CD4-positive, alpha-beta T cell treated with Interleukin-1 beta for 1 hour (primary cell): ENCODE measurements around the gene ITPR3.
A peak's percentile ranks its signal among the peaks of the same experiment; 100 is the strongest.

Experiments
- DNase-seq, 2 donors: peaks; one replicate each; pipeline ENCODE4 v3.0.0-alpha.2; 2020 to 2022

ITPR3 gene

GRCh38 chr6:33640361-33640760, 19.2 kb downstream of the ITPR3 start:
- DNase-seq, result no peak

- no peak for DNase-seq
These were observed 20.0 kb downstream of the ITPR3 start for GRCh38 chr6:33641144-33641543.

GRCh38 chr6:33641602-33642001, 20.5 kb downstream of the ITPR3 start:
- DNase-seq, result no peak

DNA sequence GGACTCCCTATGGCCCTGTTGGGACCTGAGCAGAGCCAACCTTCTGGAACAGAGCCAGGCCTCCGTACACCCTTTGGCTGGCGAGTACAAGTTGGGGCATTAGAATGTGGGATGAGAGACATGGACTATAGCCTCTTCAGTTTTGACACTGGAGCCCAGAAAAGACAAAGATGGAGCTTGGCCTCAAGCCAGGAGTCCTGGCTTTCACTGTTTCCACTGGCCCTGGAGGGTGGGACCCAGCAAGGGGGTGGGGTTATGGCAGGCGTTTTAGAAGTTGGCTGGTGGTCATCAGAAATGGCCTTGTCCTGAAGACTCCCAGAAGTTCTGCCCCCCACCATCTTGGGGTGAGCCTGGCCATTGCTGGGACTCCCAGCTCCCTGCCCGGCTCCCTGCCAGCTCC, 21.8 kb downstream of the ITPR3 start:
- no peak for DNase-seq

GRCh38 chr6:33651403-33651802, 30.3 kb downstream of the ITPR3 start:
- DNase-seq, result no peak

- DNase-seq, result no peak
These were observed 30.9 kb downstream of the ITPR3 start for GRCh38 chr6:33652002-33652401.

- DNase-seq, result no peak
These were observed 33.9 kb downstream of the ITPR3 start for GRCh38 chr6:33654831-33655554.

GRCh38 chr6:33656844-33657243, 35.7 kb downstream of the ITPR3 start:
- DNase-seq, result no peak

GRCh38 chr6:33658982-33659689, 38.0 kb downstream of the ITPR3 start:
- DNase-seq, result no peak

GRCh38 chr6:33659986-33660385, 38.9 kb downstream of the ITPR3 start:
- DNase-seq, result no peak

DNA sequence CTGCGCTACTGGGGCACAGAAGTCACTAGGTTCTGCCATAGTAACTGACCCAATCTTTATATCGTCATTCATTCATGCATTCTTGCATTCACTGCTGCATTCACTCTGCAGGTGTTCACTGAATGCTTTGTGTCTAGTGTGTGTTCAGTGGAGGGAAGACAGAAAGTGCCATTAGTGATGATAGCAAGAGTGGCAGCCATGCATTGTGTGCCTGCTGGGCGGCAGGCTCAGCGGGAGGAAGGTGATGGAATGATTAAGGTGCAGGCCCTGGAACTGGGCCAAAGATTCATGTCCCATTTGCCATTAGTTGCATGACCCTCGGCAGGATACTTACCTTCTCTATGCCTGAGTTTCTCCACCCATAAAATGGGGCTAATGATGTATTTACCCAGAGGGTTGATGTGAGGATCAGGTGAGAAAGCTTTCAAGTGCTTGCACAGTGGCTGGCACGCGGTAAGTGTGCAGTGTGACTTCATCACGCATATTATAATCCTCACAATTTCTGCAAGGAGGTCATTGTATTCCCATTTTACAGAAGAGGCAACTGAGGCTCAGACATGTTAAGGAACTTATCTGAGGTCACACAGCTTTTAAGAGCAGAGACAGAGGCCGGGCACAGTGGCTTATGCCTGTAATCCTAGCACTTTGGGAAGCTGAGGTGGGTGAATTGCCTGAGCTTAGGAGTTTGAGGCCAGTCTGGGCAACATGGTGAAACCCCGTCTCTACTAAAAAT, 40.1 kb downstream of the ITPR3 start:
- no peak for DNase-seq

GRCh38 chr6:33662318-33662717, 41.2 kb downstream of the ITPR3 start:
- no peak for DNase-seq

DNA sequence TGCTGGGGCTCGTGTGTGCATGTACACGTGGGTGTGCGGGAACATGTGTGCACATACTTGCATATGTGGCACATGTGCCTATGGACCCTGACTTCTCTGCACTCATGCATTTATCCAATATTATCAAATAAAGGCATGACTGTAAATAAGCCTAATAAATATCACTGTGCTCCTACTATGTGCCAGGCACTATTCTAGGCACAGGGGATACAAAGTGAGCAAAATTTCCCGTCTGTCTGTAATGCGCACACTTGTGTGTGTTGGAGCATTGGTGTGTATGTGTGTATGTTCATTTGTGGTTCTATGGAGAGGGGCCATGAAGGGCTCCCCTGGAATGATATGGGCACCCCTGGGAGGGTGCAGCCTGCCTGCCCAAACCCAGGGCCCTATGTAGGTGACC, 41.9 kb downstream of the ITPR3 start:
- no peak for DNase-seq

DNA sequence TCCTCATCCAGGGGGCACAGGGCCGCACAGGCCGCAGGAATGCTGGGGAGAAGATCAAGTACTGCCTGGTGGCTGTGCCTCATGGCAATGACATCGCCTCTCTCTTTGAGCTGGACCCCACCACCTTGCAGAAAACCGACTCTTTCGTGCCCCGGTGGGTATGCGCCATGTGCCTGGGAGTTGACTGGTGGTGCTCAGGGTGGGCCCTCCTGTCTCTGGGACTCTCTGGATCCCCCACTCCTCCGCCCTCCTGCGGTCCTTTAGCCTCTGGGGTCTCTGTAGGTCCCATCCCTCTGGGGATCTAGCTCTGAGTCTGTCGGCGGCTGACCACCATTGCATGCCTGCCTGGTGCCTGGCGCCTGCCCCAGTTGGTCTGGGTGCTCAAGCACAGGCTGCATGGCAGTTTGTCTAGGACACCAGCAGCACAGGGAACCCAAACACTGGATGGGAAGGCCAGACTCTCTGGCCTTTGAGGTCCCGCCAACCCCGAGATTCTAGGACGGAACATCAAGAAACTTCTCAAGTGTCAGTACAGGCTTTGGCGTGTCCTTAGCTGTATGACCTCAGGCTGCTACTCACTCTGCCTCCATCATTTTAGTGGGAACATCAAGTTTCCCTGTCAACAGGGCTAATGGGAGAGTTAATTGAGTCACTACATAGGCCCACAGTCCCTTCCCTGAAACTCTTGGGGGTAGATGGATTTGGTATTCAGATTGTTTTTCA, 42.8 kb downstream of the ITPR3 start:
- DNase-seq, result no peak

DNA sequence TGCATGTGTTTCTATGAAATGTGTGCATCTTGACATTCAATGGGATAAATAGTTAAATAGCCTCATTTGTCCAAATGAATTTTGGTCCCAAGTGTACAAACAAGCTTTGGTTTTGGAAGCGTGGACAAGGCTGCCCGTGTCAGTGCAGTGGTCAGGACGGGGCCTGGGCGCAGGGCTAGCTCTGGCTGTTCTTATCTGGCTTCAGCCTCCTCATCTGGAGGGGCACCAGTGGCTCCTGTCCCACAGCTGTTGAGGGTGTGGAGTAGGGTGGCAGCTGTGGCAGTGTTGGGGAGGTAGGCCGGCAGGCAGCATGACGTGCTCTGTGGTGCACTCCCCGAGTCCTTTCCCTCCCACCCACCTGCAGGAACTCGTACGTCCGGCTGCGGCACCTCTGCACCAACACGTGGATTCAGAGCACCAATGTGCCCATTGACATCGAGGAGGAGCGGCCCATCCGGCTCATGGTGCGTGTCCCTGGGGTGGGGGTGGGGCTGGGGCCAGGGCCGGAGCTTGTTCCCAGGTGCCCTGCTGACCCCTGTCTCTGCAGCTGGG, 43.5 kb downstream of the ITPR3 start:
- DNase-seq, result no peak

- DNase-seq, result no peak
These were observed 44.8 kb downstream of the ITPR3 start for GRCh38 chr6:33665957-33666356.

GRCh38 chr6:33667072-33667471, 46.0 kb downstream of the ITPR3 start:
- no peak for DNase-seq

DNA sequence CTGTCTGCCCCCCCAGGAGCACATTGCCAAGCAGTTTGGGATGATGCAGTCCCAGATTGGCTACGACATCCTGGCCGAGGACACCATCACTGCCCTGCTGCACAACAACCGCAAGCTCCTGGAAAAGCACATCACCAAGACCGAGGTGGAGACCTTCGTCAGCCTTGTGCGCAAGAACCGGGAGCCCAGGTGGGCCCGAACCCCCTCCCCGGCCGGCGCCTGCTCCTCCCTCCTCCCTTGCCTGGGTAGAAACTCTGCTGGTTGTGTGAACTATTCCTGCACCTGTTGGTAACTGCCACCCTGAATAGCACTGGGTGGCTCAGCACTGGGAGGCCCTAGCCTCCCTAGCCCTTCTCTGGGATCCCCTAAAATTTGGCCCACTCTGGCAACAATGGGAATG, 46.7 kb downstream of the ITPR3 start:
- DNase-seq, result no peak

DNA sequence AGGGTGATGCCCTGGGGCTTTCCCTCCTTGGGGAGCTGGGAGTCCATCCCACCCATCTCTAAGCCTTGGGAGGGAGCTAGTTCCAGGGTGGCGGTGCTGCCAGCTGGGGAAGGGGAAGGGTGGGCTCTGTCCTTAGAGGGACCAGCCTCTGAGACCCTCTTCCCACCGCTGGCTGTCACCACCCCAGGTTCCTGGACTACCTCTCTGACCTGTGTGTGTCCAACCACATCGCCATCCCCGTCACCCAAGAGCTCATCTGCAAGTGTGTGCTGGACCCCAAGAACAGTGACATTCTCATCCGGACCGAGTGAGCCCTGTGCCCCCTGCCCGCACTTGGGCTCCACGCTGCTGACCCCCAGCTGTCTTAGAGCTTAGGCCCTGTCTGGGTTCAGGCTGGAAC, 47.2 kb downstream of the ITPR3 start:
- no peak for DNase-seq

GRCh38 chr6:33668914-33669313, 47.8 kb downstream of the ITPR3 start:
- DNase-seq, result peak; percentile 63 to 67

DNA sequence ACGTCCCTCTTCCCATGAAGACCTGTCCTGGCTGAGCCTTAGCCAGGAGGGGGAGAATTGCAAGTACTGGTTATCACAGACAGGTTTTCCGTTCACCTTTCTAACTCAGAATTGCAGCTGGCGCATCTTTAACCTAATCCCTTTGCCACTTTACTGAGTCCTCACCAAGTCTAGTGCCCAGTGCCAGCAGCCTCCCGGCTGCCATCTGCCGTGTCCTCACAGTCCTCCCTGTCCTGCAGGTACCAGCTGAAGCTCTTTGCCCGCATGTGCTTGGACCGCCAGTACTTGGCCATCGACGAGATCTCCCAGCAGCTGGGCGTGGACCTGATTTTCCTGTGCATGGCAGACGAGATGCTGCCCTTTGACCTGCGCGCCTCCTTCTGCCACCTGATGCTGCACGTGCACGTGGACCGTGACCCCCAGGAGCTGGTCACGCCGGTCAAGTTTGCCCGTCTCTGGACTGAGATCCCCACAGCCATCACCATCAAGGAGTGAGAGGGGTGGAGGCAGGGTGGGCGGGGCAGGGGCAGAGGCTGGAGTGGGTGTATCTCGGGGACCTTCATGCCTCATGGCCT, 49.1 kb downstream of the ITPR3 start:
- DNase-seq, result no peak

- no peak for DNase-seq
These were observed 50.0 kb downstream of the ITPR3 start for GRCh38 chr6:33670971-33671743.
